ENCODE data around the gene CCDC92.

DNA sequence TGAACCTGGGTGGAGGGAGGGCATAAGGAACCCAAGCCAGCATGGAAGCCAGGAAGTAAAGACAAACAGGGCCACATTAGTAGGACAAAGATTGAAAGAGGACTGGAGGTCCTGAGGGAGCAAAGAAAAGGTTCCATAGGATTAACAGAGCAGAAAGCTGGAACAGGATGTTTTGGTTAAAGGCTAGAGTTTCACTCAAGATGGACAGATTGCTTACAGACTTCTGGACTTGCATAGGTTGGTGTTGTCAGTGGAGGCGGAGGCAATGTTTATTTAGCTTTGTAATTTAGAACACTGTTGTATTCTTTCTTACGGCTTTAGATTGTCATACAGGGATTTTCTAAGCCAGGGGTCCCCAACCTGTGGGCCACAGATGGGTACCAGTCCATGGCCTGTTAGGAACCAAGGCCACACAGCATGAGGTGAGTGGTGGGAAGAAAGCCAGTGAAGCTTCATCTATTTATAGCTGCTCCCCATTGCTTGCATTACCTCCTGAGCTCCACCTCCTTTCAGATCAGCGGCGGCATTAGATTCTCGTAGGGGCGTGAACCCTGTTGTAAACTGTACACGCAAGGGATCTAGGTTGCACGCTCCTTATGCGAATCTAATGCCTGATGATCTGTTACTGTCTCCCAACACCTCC is 31.7 kb upstream of the CCDC92 start:
- no peak for TF ChIP-seq EZH2 (IDR thresholded peaks at IDR 0.05; ENCODE audit: borderline replicate concordance, low read length)
- TF ChIP-seq, protein P1, sequence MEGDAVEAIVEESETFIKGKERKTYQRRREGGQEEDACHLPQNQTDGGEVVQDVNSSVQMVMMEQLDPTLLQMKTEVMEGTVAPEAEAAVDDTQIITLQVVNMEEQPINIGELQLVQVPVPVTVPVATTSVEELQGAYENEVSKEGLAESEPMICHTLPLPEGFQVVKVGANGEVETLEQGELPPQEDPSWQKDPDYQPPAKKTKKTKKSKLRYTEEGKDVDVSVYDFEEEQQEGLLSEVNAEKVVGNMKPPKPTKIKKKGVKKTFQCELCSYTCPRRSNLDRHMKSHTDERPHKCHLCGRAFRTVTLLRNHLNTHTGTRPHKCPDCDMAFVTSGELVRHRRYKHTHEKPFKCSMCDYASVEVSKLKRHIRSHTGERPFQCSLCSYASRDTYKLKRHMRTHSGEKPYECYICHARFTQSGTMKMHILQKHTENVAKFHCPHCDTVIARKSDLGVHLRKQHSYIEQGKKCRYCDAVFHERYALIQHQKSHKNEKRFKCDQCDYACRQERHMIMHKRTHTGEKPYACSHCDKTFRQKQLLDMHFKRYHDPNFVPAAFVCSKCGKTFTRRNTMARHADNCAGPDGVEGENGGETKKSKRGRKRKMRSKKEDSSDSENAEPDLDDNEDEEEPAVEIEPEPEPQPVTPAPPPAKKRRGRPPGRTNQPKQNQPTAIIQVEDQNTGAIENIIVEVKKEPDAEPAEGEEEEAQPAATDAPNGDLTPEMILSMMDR (conservative IDR thresholded peaks at IDR 0.05 in 1 of 2, IDR thresholded peaks at IDR 0.05 in 1 of 2; ENCODE audit: extremely low read depth in 1 of 2, insufficient read depth in 1 of 2, low read depth in 1 of 2, low read length in 2 of 2) = no peak

Measured in mammary epithelial cell (primary cell).